GM18858 (cell line): ENCODE data around the gene PIGS.
A peak's percentile ranks its signal among the peaks of the same experiment; 100 is the strongest.
"Not testable (repeated sequence)": the region's sequence is repeated elsewhere in the genome, so short reads cannot be mapped to it uniquely, and the experiment has no call there.

ENCODE experiments used
- ATAC-seq: cut with Tn5 transposase; IDR thresholded peaks from one replicate; pipeline ENCODE4 v1.9.1; 2021; ENCODE audit not compliant: unreplicated experiment

Gene PIGS

GRCh38 chr17:28579526-28579925 is 8.2 kb upstream of the PIGS start:
- ATAC-seq, result no peak

GRCh38 chr17:28578246-28579195 is 7.2 kb upstream of the PIGS start:
- no peak for ATAC-seq

- no peak for ATAC-seq
Measured at GRCh38 chr17:28577466-28577824, 6.1 kb upstream of the PIGS start.

- peak; percentile 69 for ATAC-seq
Measured at GRCh38 chr17:28576758-28577465, 5.6 kb upstream of the PIGS start, which contains the start of gene ALDOC. Gene ALDOC, minus strand, starts transcription at chr17:28576895. Its CDS starts 1,363 bp downstream, at chr17:28575532.

- ATAC-seq, result not testable (repeated sequence)
Measured at GRCh38 chr17:28576016-28576415, 4.7 kb upstream of the PIGS start.

- ATAC-seq, result no peak
Measured at GRCh38 chr17:28575126-28575795, 3.9 kb upstream of the PIGS start.

- ATAC-seq, result no peak
Measured at GRCh38 chr17:28574526-28574925, 3.2 kb upstream of the PIGS start.

GRCh38 chr17:28573966-28574480 is 2.7 kb upstream of the PIGS start:
- no peak for ATAC-seq

GRCh38 chr17:28573521-28573920 is 2.2 kb upstream of the PIGS start:
- ATAC-seq, result no peak

- no peak for ATAC-seq
Measured at GRCh38 chr17:28573040-28573380, 1.7 kb upstream of the PIGS start.

- ATAC-seq, result no peak
Measured at GRCh38 chr17:28572259-28573039, 1.1 kb upstream of the PIGS start.

- no peak for ATAC-seq
Measured at GRCh38 chr17:28570716-28571360, 486 bp downstream of the PIGS start.

GRCh38 chr17:28569446-28569845 is 1.9 kb downstream of the PIGS start:
- ATAC-seq, result no peak

- peak; percentile 50 for ATAC-seq
Measured at GRCh38 chr17:28567604-28568003, 3.7 kb downstream of the PIGS start.

GRCh38 chr17:28563475-28563874 is 7.8 kb downstream of the PIGS start:
- ATAC-seq, result no peak

GRCh38 chr17:28555022-28555421 is 16.3 kb downstream of the PIGS start:
- no peak for ATAC-seq

- ATAC-seq, result no peak
Measured at GRCh38 chr17:28554565-28554964, 16.8 kb downstream of the PIGS start.

- ATAC-seq, result no peak
Measured at GRCh38 chr17:28553000-28553505, 18.3 kb downstream of the PIGS start.

- ATAC-seq, result no peak
Measured at GRCh38 chr17:28552176-28552999, 18.9 kb downstream of the PIGS start, which contains the start of gene UNC119. Gene UNC119, minus strand, starts transcription at chr17:28552624. Its CDS starts 67 bp downstream, at chr17:28552557.
